ENCODE data around the gene CFAP92.
"Not testable (repeated sequence)": the region's sequence is repeated elsewhere in the genome, so short reads cannot be mapped to it uniquely, and the experiment has no call there.

Gene CFAP92

GRCh38 chr3:128889139-128889894, 104.6 kb downstream of the CFAP92 start:
- DNase-seq: no peak

- DNase-seq: no peak
These were observed 108.9 kb downstream of the CFAP92 start for GRCh38 chr3:128884992-128885391.

GRCh38 chr3:128882719-128883118, 111.2 kb downstream of the CFAP92 start:
- no peak for DNase-seq

- DNase-seq: no peak
These were observed 112.3 kb downstream of the CFAP92 start for GRCh38 chr3:128881576-128881975.

- not testable (repeated sequence) for DNase-seq
These were observed 113.4 kb downstream of the CFAP92 start for GRCh38 chr3:128880455-128880854.

GRCh38 chr3:128879991-128880390, 113.9 kb downstream of the CFAP92 start:
- no peak for DNase-seq

GRCh38 chr3:128879125-128879969, 114.5 kb downstream of the CFAP92 start, which contains the start of gene ACAD9:
ACAD9 (plus strand) TSS chr3:128879620; CDS start chr3:128879692, 72 bp downstream.
- DNase-seq: peak; percentile 98

- peak; percentile 24 to 45 for DNase-seq
These were observed 115.2 kb downstream of the CFAP92 start for GRCh38 chr3:128878556-128879124.

GRCh38 chr3:128878011-128878457, 115.8 kb downstream of the CFAP92 start:
- no peak for DNase-seq

- peak; percentile 65 to 71 for DNase-seq
These were observed 118.2 kb downstream of the CFAP92 start for GRCh38 chr3:128875556-128876120.

GRCh38 chr3:128874481-128875180, 119.2 kb downstream of the CFAP92 start:
- no peak for DNase-seq

- no peak for DNase-seq
These were observed 120.4 kb downstream of the CFAP92 start for GRCh38 chr3:128873244-128874022.

- no peak for DNase-seq
These were observed 121.1 kb downstream of the CFAP92 start for GRCh38 chr3:128872744-128873143.

GRCh38 chr3:128872282-128872681, 121.6 kb downstream of the CFAP92 start:
- DNase-seq: no peak

- no peak for DNase-seq
These were observed 123.5 kb downstream of the CFAP92 start for GRCh38 chr3:128870347-128870746.

GRCh38 chr3:128867200-128868125, 126.4 kb downstream of the CFAP92 start:
- DNase-seq: no peak

- not testable (repeated sequence) for DNase-seq
These were observed 128.7 kb downstream of the CFAP92 start for GRCh38 chr3:128864849-128865804.

GRCh38 chr3:128864351-128864811, 129.5 kb downstream of the CFAP92 start:
- no peak for DNase-seq

- DNase-seq: no peak
These were observed 130.3 kb downstream of the CFAP92 start for GRCh38 chr3:128863560-128863959.
